HepG2 (cell line): ENCODE results near the gene TOPORS. TPM values are rescaled to one million over a fixed set of nuclear protein-coding genes. Genes with fewer than 3 reads are reported as not detected.

Experiments
- ATAC-seq: fragments of 200-7000 bp; cut with Tn5 transposase; 3 replicates; pipeline ENCODE4 v1.9.1; 2020; ENCODE audit warnings: mild to moderate bottlenecking, moderate library complexity
- BruUV-seq: library from RNA; stranded (reverse); fragments of 400-500 nt; replicated peaks from 2 replicates; lab custom pipeline; 2021; lab: Mats Ljungman, UMichigan
- CTCF ChIA-PET: fragments of 300-600 bp; formaldehyde crosslinking; extraction: SDS; loops from one replicate; lab custom pipeline; 2021; ENCODE audit warnings: low total read pairs, inconsistent platforms, low intra/inter-chr PET ratio; lab: Yijun Ruan, JAX
- POLR2A ChIA-PET: fragments of 350-600 bp; sonication (Branson Sonifier 250); formaldehyde crosslinking; loops from one replicate; lab custom pipeline; 2020; ENCODE audit warnings: antibody characterized with exemption, inconsistent platforms; lab: Yijun Ruan, JAX
- DNase-seq: peaks from one replicate; pipeline ENCODE4 v3.0.0-alpha.2; 2015; ENCODE audit warnings: low spot score
- FAIRE-seq: peaks from 3 replicates; lab custom pipeline; 2011; peaks lifted over from hg19 to GRCh38; lab: Jason Lieb, UNC
- H2AFZ ChIP-seq: one replicate; pipeline ENCODE4 v1.6.1; 2011; ENCODE audit warnings: low read length, inconsistent platforms
- H3K27ac ChIP-seq: fragments of 300-600 bp; 3 replicates; pipeline ENCODE4 v1.8.0; 2011; ENCODE audit warnings: mixed run types, mild to moderate bottlenecking, mixed read lengths, low read length, inconsistent platforms; ENCODE audit not compliant: insufficient read depth; ENCODE audit errors: extremely low read length
- H3K27me3 ChIP-seq, 2 experiments: fragments of 200-600 bp in 1 of 2; 2 replicates in 1 of 2; 3 replicates in 1 of 2; pipeline versions ENCODE4 v1.6.0 to v1.8.0; 2011; ENCODE audit warnings: low read length in 2 of 2, mild to moderate bottlenecking in 2 of 2, moderate library complexity in 2 of 2, inconsistent platforms in 1 of 2; ENCODE audit not compliant: insufficient read depth in 2 of 2, control insufficient read depth in 1 of 2
- H3K36me3 ChIP-seq, 2 experiments: fragments of 200-600 bp in 1 of 2; replicated peaks in 1 of 2; 2 replicates in 1 of 2; 3 replicates in 1 of 2; pipeline versions ENCODE4 v1.5.1 to v1.8.0; 2011; ENCODE audit warnings: low read length in 2 of 2, inconsistent platforms in 1 of 2; ENCODE audit not compliant: insufficient read depth in 2 of 2, control insufficient read depth in 1 of 2
- H3K4me1 ChIP-seq: 2 replicates; pipeline ENCODE4 v1.5.1; 2012; ENCODE audit warnings: low read length, inconsistent platforms; ENCODE audit not compliant: insufficient read depth
- H3K4me2 ChIP-seq: 2 replicates; pipeline ENCODE4 v1.6.0; 2011; ENCODE audit warnings: low read depth, low read length, inconsistent platforms
- H3K4me3 ChIP-seq, 3 experiments: fragments of 200-600 bp in 1 of 3; sonication (generic), shearing (Covaris generic) in 1 of 3; replicated peaks in 1 of 3; 2 replicates each; pipeline ENCODE4 v1.5.1; 2011 to 2016; ENCODE audit warnings: low read length in 3 of 3, inconsistent platforms in 2 of 3, low read depth in 2 of 3, mild to moderate bottlenecking in 2 of 3, control low read depth in 1 of 3, mixed read lengths in 1 of 3; ENCODE audit not compliant: insufficient read depth in 1 of 3
- H3K79me2 ChIP-seq: one replicate; pipeline ENCODE4 v1.6.1; 2011; ENCODE audit warnings: low read length, inconsistent platforms; ENCODE audit not compliant: insufficient read depth
- H3K9ac ChIP-seq: 2 replicates; pipeline ENCODE4 v1.6.0; 2011; ENCODE audit warnings: mild to moderate bottlenecking, low read depth, low read length, inconsistent platforms; ENCODE audit not compliant: insufficient read depth
- H3K9me3 ChIP-seq: 2 replicates; pipeline ENCODE4 v1.5.1; 2012; ENCODE audit warnings: mild to moderate bottlenecking, low read length
- H4K20me1 ChIP-seq: 2 replicates; pipeline ENCODE4 v1.6.0; 2011; ENCODE audit warnings: inconsistent platforms, mild to moderate bottlenecking, low read length, moderate library complexity; ENCODE audit not compliant: insufficient read depth
- NFYB ChIP-seq: sonication (generic); formaldehyde crosslinking; IDR thresholded peaks from 2 replicates; pipeline ENCODE4 v1.4.0; 2020; ENCODE audit warnings: missing genetic modification reagents
- RNF2 ChIP-seq: fragments of 450-650 bp; conservative IDR thresholded peaks from 2 replicates; pipeline ENCODE4 v1.6.1; 2016; ENCODE audit warnings: low read depth
- TBP ChIP-seq: sonication (generic); formaldehyde crosslinking; IDR thresholded peaks from 2 replicates; pipeline ENCODE4 v1.5.0; 2020; ENCODE audit warnings: missing genetic modification reagents
- TBX2 ChIP-seq: sonication (generic); formaldehyde crosslinking; IDR thresholded peaks from 2 replicates; pipeline ENCODE4 v1.5.0; 2020; ENCODE audit warnings: missing genetic modification reagents, mild to moderate bottlenecking, borderline replicate concordance
- THAP7 ChIP-seq: sonication (generic); formaldehyde crosslinking; IDR thresholded peaks from 2 replicates; pipeline ENCODE4 v1.8.1; 2023; ENCODE audit warnings: mild to moderate bottlenecking, missing genetic modification reagents
- TRAFD1 ChIP-seq: sonication (generic); formaldehyde crosslinking; IDR thresholded peaks from 2 replicates; pipeline ENCODE4 v1.5.1; 2020; ENCODE audit warnings: missing genetic modification reagents, mild to moderate bottlenecking, borderline replicate concordance
- YEATS2 ChIP-seq: sonication (generic); formaldehyde crosslinking; IDR thresholded peaks from 2 replicates; pipeline ENCODE4 v1.4.0; 2020; ENCODE audit warnings: missing genetic modification reagents, borderline replicate concordance
- ZNF280B ChIP-seq: sonication (generic); formaldehyde crosslinking; IDR thresholded peaks from 2 replicates; pipeline ENCODE4 v1.5.0; 2020; ENCODE audit warnings: missing genetic modification reagents, mild to moderate bottlenecking, borderline replicate concordance
- ZNF562 ChIP-seq: sonication (generic); formaldehyde crosslinking; IDR thresholded peaks from 2 replicates; pipeline ENCODE4 v1.8.0; 2022; ENCODE audit warnings: missing genetic modification reagents, borderline replicate concordance
- ZNF709 ChIP-seq: sonication (generic); formaldehyde crosslinking; IDR thresholded peaks from 2 replicates; pipeline ENCODE4 v1.5.0; 2020; ENCODE audit warnings: mild to moderate bottlenecking, missing genetic modification reagents
- ZNF749 ChIP-seq: sonication (generic); formaldehyde crosslinking; IDR thresholded peaks from 2 replicates; pipeline ENCODE4 v1.8.0; 2022; ENCODE audit warnings: mild to moderate bottlenecking, missing genetic modification reagents, moderate library complexity, borderline replicate concordance
- ZNF891 ChIP-seq: sonication (generic); formaldehyde crosslinking; IDR thresholded peaks from 2 replicates; pipeline ENCODE4 v1.5.0; 2020; ENCODE audit warnings: mild to moderate bottlenecking, missing genetic modification reagents
- WGBS: methylation state at CpG from one replicate; pipeline ENCODE4 v1.1.6; 2017; ENCODE audit warnings: low lambda C conversion rate; 5-methylcytosine and 5-hydroxymethylcytosine counted together
- in situ Hi-C: cut with HindIII; loops from 2 replicates; pipeline ENCODE4 v1.10.0; 2017; ENCODE audit warnings: low pct_unique_long_range_greater_than_20kb; ENCODE audit not compliant: extremely low pct_ligation_motif_present
- intact Hi-C: fragments of 100-400 bp; cut with micrococcal nuclease; formaldehyde crosslinking; loops from one replicate; pipeline ENCODE4 v1.10.0; 2022; ENCODE audit not compliant: unreplicated experiment
- polyA plus RNA-seq, 8 experiments: library from polyadenylated mRNA; depleted of rRNA in 3 of 8; stranded (reverse) in 7 of 8; unstranded in 1 of 8; fragments of >200 nt; fragmentation: Illumina TruSeq in 4 of 8; extraction: Trizol in 4 of 8; gene quantifications; 2 replicates each; pipeline versions ENCODE4 v1.2.1 to v1.2.3, GENCODE V29; 2011 to 2016; ENCODE audit warnings: low read depth in 4 of 8, missing spikeins in 1 of 8, mixed read lengths in 1 of 8; ENCODE audit not compliant: insufficient read depth in 1 of 8
- total RNA-seq, 5 experiments: library from RNA; depleted of rRNA; stranded (reverse); fragments of >200 nt; fragmentation: Illumina TruSeq; extraction: Trizol; gene quantifications; 2 replicates each; pipeline ENCODE4 v1.2.3, GENCODE V29; 2016; ENCODE audit warnings: low read depth in 1 of 5

The TOPORS gene
- total and polyA plus RNA-seq, 2 of the 13 experiments (the other 11 are each of a cell fraction or from before 2014, with no cell fraction given), result 6.8 to 19.6 TPM

- Histone ChIP-seq H3K9me3 (no peaks in the 10 kb centered on the region), H3K9ac (no peak overlapping the region), H3K27ac (no peak overlapping the region), H3K4me3 (no peak overlapping the region), H2AFZ (no peak overlapping the region), H3K4me1 (no peaks in the 10 kb centered on the region), H3K27me3 (no peaks in the 10 kb centered on the region), H3K36me3 (no peaks in the 10 kb centered on the region), H3K4me2 (no peak overlapping the region), H4K20me1 (no peaks in the 10 kb centered on the region), H3K79me2 (no peaks in the 10 kb centered on the region)
- CTCF ChIA-PET, result no interaction called here
- in situ Hi-C loops (no loop called here), intact Hi-C loops (no loop called here)
- no peak for TF ChIP-seq ZNF562
- no peak for TF ChIP-seq ZNF749 (CRISPR knock-in tag)
- POLR2A ChIA-PET, result no interaction called here
- 0% methylated on average over 1 of the region's 1 CpG for WGBS
- no peak for FAIRE-seq
- no peak for DNase-seq
- no peak for ATAC-seq
- BruUV-seq, result no TSS peak
Measured at GRCh38 chr9:32590898-32591297, 38.5 kb upstream of the TOPORS start.

- Histone ChIP-seq H3K9me3 (no peaks in the 10 kb centered on the region), H3K9ac (no peak overlapping the region), H3K79me2 (no peaks in the 10 kb centered on the region), H3K4me2 (no peak overlapping the region), H3K27ac (no peak overlapping the region), H3K27me3 (no peaks in the 10 kb centered on the region), H4K20me1 (no peaks in the 10 kb centered on the region), H3K36me3 (no peaks in the 10 kb centered on the region), H2AFZ (no peak overlapping the region), H3K4me3 (no peak overlapping the region), H3K4me1 (no peaks in the 10 kb centered on the region)
- ChIA-PET POLR2A (no interaction called here), CTCF (no interaction called here)
- no TSS peak for BruUV-seq
- WGBS, result 0% methylated on average over 2 of the region's 2 CpGs
- FAIRE-seq (no peak), DNase-seq (no peak), ATAC-seq (no peak)
- in situ Hi-C loops, result no loop called here
- intact Hi-C loops, result no loop called here
- TF ChIP-seq ZNF891 (CRISPR knock-in tag), result no peak
- no peak for TF ChIP-seq RNF2
- no peak for TF ChIP-seq THAP7 (CRISPR knock-in tag)
- no peak for TF ChIP-seq NFYB (CRISPR knock-in tag)
- no peak for TF ChIP-seq YEATS2 (CRISPR knock-in tag)
- no peak for TF ChIP-seq ZNF709
- TF ChIP-seq ZNF280B (CRISPR knock-in tag), result no peak
- TF ChIP-seq TBX2 (CRISPR knock-in tag), result no peak
- TF ChIP-seq TBP (CRISPR knock-in tag), result no peak
- no peak for TF ChIP-seq TRAFD1 (CRISPR knock-in tag)
Measured at GRCh38 chr9:32590476-32590875, 38.1 kb upstream of the TOPORS start.
